Measurements from ENCODE around the gene CDC42EP3. TPM values are rescaled to one million over a fixed set of nuclear protein-coding genes. Genes with fewer than 3 reads are reported as not detected.

CDC42EP3 gene
- total RNA-seq, 6 donors from 2014 or later = 24.5 to 76.2 (median 43.2) TPM

- Histone ChIP-seq H3K36me3 (no peaks in the 10 kb centered on the region), H3K27ac (peak overlapping the region; percentile 92 to 98 (median 96)), H3K9me3 (no peaks in the 10 kb centered on the region), H3K4me1 (peaks cover 7 to 38% (median 23%) of the 10 kb centered on the region in 4 donors), H3K4me3 (peak overlapping the region; percentile 60 to 96 (median 93)), H3K27me3 (no peaks in the 10 kb centered on the region)
- WGBS, 2 donors = 1% methylated on average over 20 to 43 of the region's 69 CpGs
- ATAC-seq (ENCODE audit: low FRiP score in 2 of 2) (peak; percentile 75 to 76), DNase-seq (peak; percentile 80 to 93)
- TF ChIP-seq POLR2A (IDR thresholded peaks at IDR 0.05) (peak in 2 of 4 donors; percentile 13 to 81), EP300 (IDR thresholded peaks at IDR 0.05) (no peak), CTCF (IDR thresholded peaks at IDR 0.05) (peak in 1 of 6 experiments; percentile 7), POLR2AphosphoS5 (IDR thresholded peaks at IDR 0.05) (peak; percentile 10 to 72)
Observed at GRCh38 chr2:37672104-37672869, 845 bp upstream of the CDC42EP3 start.

- no peaks in the 10 kb centered on the region for H3K36me3 ChIP-seq
- no peak for DNase-seq
- H3K9me3 ChIP-seq = no peaks in the 10 kb centered on the region
- peaks cover 9 to 43% (median 25%) of the 10 kb centered on the region in 4 donors for H3K4me1 ChIP-seq
- peak overlapping the region; percentile 92 to 98 (median 96) for H3K27ac ChIP-seq
- WGBS, 2 donors = 0 to 2% methylated on average over 1 to 8 of the region's 29 CpGs
- no peak for ATAC-seq (ENCODE audit: low FRiP score in 2 of 2)
- peak overlapping the region; percentile 60 to 96 (median 93) for H3K4me3 ChIP-seq
- no peaks in the 10 kb centered on the region for H3K27me3 ChIP-seq
- TF ChIP-seq EP300 (IDR thresholded peaks at IDR 0.05) = no peak
- no peak for TF ChIP-seq POLR2AphosphoS5 (IDR thresholded peaks at IDR 0.05)
- no peak for TF ChIP-seq CTCF (IDR thresholded peaks at IDR 0.05)
- TF ChIP-seq POLR2A (IDR thresholded peaks at IDR 0.05) = no peak
Observed at GRCh38 chr2:37671816-37672103, 318 bp upstream of the CDC42EP3 start.

GRCh38 chr2:37670378-37671008, 949 bp downstream of the CDC42EP3 start:
- DNase-seq (no peak), ATAC-seq (ENCODE audit: low FRiP score in 2 of 2) (no peak)
- no peaks in the 10 kb centered on the region for H3K36me3 ChIP-seq
- peak overlapping the region; percentile 92 to 98 (median 96) for H3K27ac ChIP-seq
- TF ChIP-seq POLR2A (IDR thresholded peaks at IDR 0.05) (no peak), CTCF (IDR thresholded peaks at IDR 0.05) (no peak), POLR2AphosphoS5 (IDR thresholded peaks at IDR 0.05) (no peak), EP300 (IDR thresholded peaks at IDR 0.05) (no peak)
- no peaks in the 10 kb centered on the region for H3K27me3 ChIP-seq
- 8 to 14% methylated on average over 11 of the region's 11 CpGs for WGBS, 2 donors
- no peaks in the 10 kb centered on the region for H3K9me3 ChIP-seq
- H3K4me3 ChIP-seq = peak overlapping the region; percentile 90 to 96 (median 93)
- peaks cover 9 to 51% (median 35%) of the 10 kb centered on the region in 4 donors for H3K4me1 ChIP-seq

- Histone ChIP-seq H3K4me1 (peaks cover 9 to 57% (median 43%) of the 10 kb centered on the region in 4 donors), H3K27me3 (no peaks in the 10 kb centered on the region), H3K27ac (peak overlapping the region in 1 of 4 donors; percentile 98), H3K9me3 (no peaks in the 10 kb centered on the region), H3K4me3 (peak overlapping the region; percentile 4 to 96 (median 93)), H3K36me3 (no peaks in the 10 kb centered on the region)
- no peak for DNase-seq
- TF ChIP-seq EP300 (IDR thresholded peaks at IDR 0.05) (no peak), POLR2AphosphoS5 (IDR thresholded peaks at IDR 0.05) (no peak), CTCF (IDR thresholded peaks at IDR 0.05) (no peak), POLR2A (IDR thresholded peaks at IDR 0.05) (no peak)
- 65 to 80% methylated on average over 3 of the region's 3 CpGs for WGBS, 2 donors
- ATAC-seq (ENCODE audit: low FRiP score in 2 of 2) = no peak
Observed at GRCh38 chr2:37669446-37669845, 2.0 kb downstream of the CDC42EP3 start.
